Measurements from ENCODE around the gene DVL1.

The DVL1 gene

GRCh38 chr1:1361982-1362423 lies 12.8 kb upstream of the DVL1 start:
- Histone ChIP-seq H3K9me3 (ENCODE audit: control insufficient read depth, insufficient read depth, low read length) (peaks cover 13% of the 10 kb centered on the region), H3K9me2 (replicated peaks; ENCODE audit: control insufficient read depth, low read length) (no peaks in the 10 kb centered on the region), H3K4me2 (ENCODE audit: low read length) (no peak overlapping the region), H3F3A (ENCODE audit: control insufficient read depth, insufficient read depth) (0 out of 2 replicates have a peak, but pooled peaks cover 2% of the 10 kb centered on the region), H4K20me1 (ENCODE audit: control insufficient read depth, insufficient read depth, low read depth, low read length) (no peaks in the 10 kb centered on the region), H3K27me3 (ENCODE audit: control insufficient read depth, low read length) (peaks cover 12% of the 10 kb centered on the region), H3K27ac (ENCODE audit: low read depth, low read length) (no peak overlapping the region), H3K36me3 (ENCODE audit: control insufficient read depth, low read length) (no peaks in the 10 kb centered on the region), H3K4me1 (ENCODE audit: control insufficient read depth, low read length) (no peaks in the 10 kb centered on the region), H3K79me2 (ENCODE audit: control insufficient read depth, low read length) (no peaks in the 10 kb centered on the region), H3K4me3 (ENCODE audit: low read length) (no peak overlapping the region)
- TF ChIP-seq EZH2phosphoT487 (IDR thresholded peaks at IDR 0.05; ENCODE audit: borderline replicate concordance, low read length) (no peak), CTCF (IDR thresholded peaks at IDR 0.05; ENCODE audit: low read depth, low read length, poor library complexity, severe bottlenecking) (no peak)

- Histone ChIP-seq H3K36me3 (ENCODE audit: control insufficient read depth, low read length) (no peaks in the 10 kb centered on the region), H3K4me3 (ENCODE audit: low read length) (no peak overlapping the region), H3K27me3 (ENCODE audit: control insufficient read depth, low read length) (peaks cover 12% of the 10 kb centered on the region), H3K4me1 (ENCODE audit: control insufficient read depth, low read length) (no peaks in the 10 kb centered on the region), H3K79me2 (ENCODE audit: control insufficient read depth, low read length) (no peaks in the 10 kb centered on the region), H3K9me3 (ENCODE audit: control insufficient read depth, insufficient read depth, low read length) (peaks cover 7% of the 10 kb centered on the region), H4K20me1 (ENCODE audit: control insufficient read depth, insufficient read depth, low read depth, low read length) (no peaks in the 10 kb centered on the region), H3F3A (ENCODE audit: control insufficient read depth, insufficient read depth) (0 out of 2 replicates have a peak, but pooled peaks cover 2% of the 10 kb centered on the region), H3K27ac (ENCODE audit: low read depth, low read length) (no peak overlapping the region), H3K4me2 (ENCODE audit: low read length) (no peak overlapping the region), H3K9me2 (replicated peaks; ENCODE audit: control insufficient read depth, low read length) (no peaks in the 10 kb centered on the region)
- TF ChIP-seq EZH2phosphoT487 (IDR thresholded peaks at IDR 0.05; ENCODE audit: borderline replicate concordance, low read length) (no peak), CTCF (IDR thresholded peaks at IDR 0.05; ENCODE audit: low read depth, low read length, poor library complexity, severe bottlenecking) (no peak)
Observed at GRCh38 chr1:1361233-1361981, 12.2 kb upstream of the DVL1 start.

- Histone ChIP-seq H3K36me3 (ENCODE audit: control insufficient read depth, low read length) (no peaks in the 10 kb centered on the region), H3K4me1 (ENCODE audit: control insufficient read depth, low read length) (no peaks in the 10 kb centered on the region), H3K9me2 (replicated peaks; ENCODE audit: control insufficient read depth, low read length) (no peaks in the 10 kb centered on the region), H3K27ac (ENCODE audit: low read depth, low read length) (no peak overlapping the region), H4K20me1 (ENCODE audit: control insufficient read depth, insufficient read depth, low read depth, low read length) (no peaks in the 10 kb centered on the region), H3K4me3 (ENCODE audit: low read length) (no peak overlapping the region), H3K79me2 (ENCODE audit: control insufficient read depth, low read length) (no peaks in the 10 kb centered on the region), H3F3A (ENCODE audit: control insufficient read depth, insufficient read depth) (no peaks in the 10 kb centered on the region), H3K9me3 (ENCODE audit: control insufficient read depth, insufficient read depth, low read length) (no peaks in the 10 kb centered on the region), H3K4me2 (ENCODE audit: low read length) (no peak overlapping the region), H3K27me3 (ENCODE audit: control insufficient read depth, low read length) (peaks cover 12% of the 10 kb centered on the region)
- no peak for TF ChIP-seq EZH2phosphoT487 (IDR thresholded peaks at IDR 0.05; ENCODE audit: borderline replicate concordance, low read length)
- TF ChIP-seq CTCF (IDR thresholded peaks at IDR 0.05; ENCODE audit: low read depth, low read length, poor library complexity, severe bottlenecking) = no peak
Observed at GRCh38 chr1:1360506-1361169, 11.4 kb upstream of the DVL1 start.
